ACC112 (cell line): ENCODE measurements around the gene HNRNPD.
"Not testable (repeated sequence)": the region's sequence is repeated elsewhere in the genome, so short reads cannot be mapped to it uniquely, and the experiment has no call there.

Experiments used
- H2AFZ ChIP-seq: fragments of 200-600 bp; sonication (generic); one replicate; pipeline ENCODE4 v1.6.0; 2017; ENCODE audit warnings: antibody characterized with exemption, low read length; ENCODE audit not compliant: unreplicated experiment
- H3K27ac ChIP-seq: fragments of 200-600 bp; sonication (generic); 2 replicates; pipeline ENCODE4 v1.5.1; 2014; ENCODE audit warnings: low read depth, mild to moderate bottlenecking, antibody characterized with exemption, low read length, moderate library complexity
- H3K27me3 ChIP-seq: fragments of 200-600 bp; sonication (generic); 2 replicates; pipeline ENCODE4 v1.6.1; 2014; ENCODE audit warnings: mild to moderate bottlenecking, antibody characterized with exemption, low read length, moderate library complexity, mixed read lengths; ENCODE audit not compliant: insufficient read depth
- H3K36me3 ChIP-seq: fragments of 200-600 bp; sonication (generic); 2 replicates; pipeline ENCODE4 v1.6.1; 2016; ENCODE audit warnings: mild to moderate bottlenecking, antibody characterized with exemption, low read length, moderate library complexity, mixed read lengths; ENCODE audit not compliant: insufficient read depth
- H3K4me1 ChIP-seq: fragments of 200-600 bp; sonication (generic); one replicate; pipeline ENCODE4 v1.6.1; 2016; ENCODE audit warnings: low read length, mixed read lengths; ENCODE audit not compliant: insufficient read depth, unreplicated experiment, control insufficient read depth
- H3K4me3 ChIP-seq: fragments of 200-600 bp; sonication (generic); 2 replicates; pipeline ENCODE4 v1.5.1; 2014; ENCODE audit warnings: mild to moderate bottlenecking, low read depth, low read length
- H3K79me2 ChIP-seq: fragments of 200-600 bp; sonication (generic); one replicate; pipeline ENCODE4 v1.6.0; 2016; ENCODE audit warnings: low read length; ENCODE audit not compliant: control insufficient read depth, unreplicated experiment, insufficient read depth

Gene HNRNPD

GRCh38 chr4:82354788-82355187 lies 19.0 kb downstream of the HNRNPD start:
- H3K79me2 ChIP-seq, result peaks cover 48% of the 10 kb centered on the region
- H2AFZ ChIP-seq, result no peak overlapping the region

GRCh38 chr4:82352825-82353366 lies 20.9 kb downstream of the HNRNPD start:
- Histone ChIP-seq H3K27ac (peak overlapping the region; percentile 20), H3K79me2 (peaks cover 29% of the 10 kb centered on the region), H2AFZ (no peak overlapping the region), H3K36me3 (peaks cover 64% of the 10 kb centered on the region), H3K27me3 (no peaks in the 10 kb centered on the region), H3K4me1 (peaks cover 17% of the 10 kb centered on the region), H3K4me3 (no peak overlapping the region)

More at GRCh38 chr4:82354788-82355187, 19.0 kb downstream of the HNRNPD start:
- no peaks in the 10 kb centered on the region for H3K27me3 ChIP-seq
- H3K4me1 ChIP-seq, result peaks cover 21% of the 10 kb centered on the region
- no peak overlapping the region for H3K4me3 ChIP-seq
- no peak overlapping the region for H3K27ac ChIP-seq
- H3K36me3 ChIP-seq, result peaks cover 60% of the 10 kb centered on the region

- peaks cover 17% of the 10 kb centered on the region for H3K4me1 ChIP-seq
- H2AFZ ChIP-seq, result no peak overlapping the region
- peak overlapping the region; percentile 20 for H3K27ac ChIP-seq
- no peaks in the 10 kb centered on the region for H3K27me3 ChIP-seq
- H3K36me3 ChIP-seq, result peaks cover 62% of the 10 kb centered on the region
- H3K4me3 ChIP-seq, result no peak overlapping the region
- H3K79me2 ChIP-seq, result peaks cover 22% of the 10 kb centered on the region
Observed at GRCh38 chr4:82352118-82352824, 21.5 kb downstream of the HNRNPD start.

- Histone ChIP-seq H2AFZ (no peak overlapping the region), H3K4me3 (no peak overlapping the region), H3K27me3 (no peaks in the 10 kb centered on the region), H3K36me3 (peaks cover 11% of the 10 kb centered on the region), H3K79me2 (no peaks in the 10 kb centered on the region), H3K27ac (no peak overlapping the region), H3K4me1 (no peaks in the 10 kb centered on the region)
Observed at GRCh38 chr4:82346126-82346525, 27.7 kb downstream of the HNRNPD start.

- no peaks in the 10 kb centered on the region for H3K79me2 ChIP-seq
- no peak overlapping the region for H2AFZ ChIP-seq
- H3K36me3 ChIP-seq, result no peaks in the 10 kb centered on the region
- no peak overlapping the region for H3K4me3 ChIP-seq
- peaks cover 6% of the 10 kb centered on the region for H3K27me3 ChIP-seq
- no peaks in the 10 kb centered on the region for H3K4me1 ChIP-seq
- H3K27ac ChIP-seq, result no peak overlapping the region
Observed at GRCh38 chr4:82335043-82335442, 38.7 kb downstream of the HNRNPD start.

- H3K36me3 ChIP-seq, H3K4me1 ChIP-seq, H3K4me3 ChIP-seq, H3K27me3 ChIP-seq, H3K79me2 ChIP-seq, H3K27ac ChIP-seq, H2AFZ ChIP-seq: not testable (repeated sequence)
Observed at GRCh38 chr4:82333641-82334040, 40.1 kb downstream of the HNRNPD start.

GRCh38 chr4:82331814-82332213 lies 42.0 kb downstream of the HNRNPD start:
- Histone ChIP-seq H2AFZ (no peak overlapping the region), H3K4me3 (no peak overlapping the region), H3K79me2 (no peaks in the 10 kb centered on the region), H3K36me3 (no peaks in the 10 kb centered on the region), H3K27ac (no peak overlapping the region), H3K27me3 (no peaks in the 10 kb centered on the region; the same call in 1 of the 2 replicates), H3K4me1 (no peaks in the 10 kb centered on the region)

- Histone ChIP-seq H3K4me3 (no peak overlapping the region), H3K27ac (no peak overlapping the region), H3K36me3 (no peaks in the 10 kb centered on the region), H3K79me2 (no peaks in the 10 kb centered on the region), H2AFZ (no peak overlapping the region), H3K4me1 (no peaks in the 10 kb centered on the region), H3K27me3 (no peaks in the 10 kb centered on the region)
Observed at GRCh38 chr4:82320351-82320750, 53.4 kb downstream of the HNRNPD start.

- not testable (repeated sequence) for H3K4me3 ChIP-seq, H3K4me1 ChIP-seq, H3K36me3 ChIP-seq, H2AFZ ChIP-seq, H3K79me2 ChIP-seq, H3K27ac ChIP-seq, H3K27me3 ChIP-seq
Observed at GRCh38 chr4:82303063-82303462, 70.7 kb downstream of the HNRNPD start.
